GM19455 (cell line): ENCODE data around the gene VCL.
"Not testable (repeated sequence)": the region's sequence is repeated elsewhere in the genome, so short reads cannot be mapped to it uniquely, and the experiment has no call there.

ENCODE experiments used
- ATAC-seq: cut with Tn5 transposase; IDR thresholded peaks from one replicate; pipeline ENCODE4 v1.9.1; 2021; ENCODE audit not compliant: unreplicated experiment

VCL gene

DNA sequence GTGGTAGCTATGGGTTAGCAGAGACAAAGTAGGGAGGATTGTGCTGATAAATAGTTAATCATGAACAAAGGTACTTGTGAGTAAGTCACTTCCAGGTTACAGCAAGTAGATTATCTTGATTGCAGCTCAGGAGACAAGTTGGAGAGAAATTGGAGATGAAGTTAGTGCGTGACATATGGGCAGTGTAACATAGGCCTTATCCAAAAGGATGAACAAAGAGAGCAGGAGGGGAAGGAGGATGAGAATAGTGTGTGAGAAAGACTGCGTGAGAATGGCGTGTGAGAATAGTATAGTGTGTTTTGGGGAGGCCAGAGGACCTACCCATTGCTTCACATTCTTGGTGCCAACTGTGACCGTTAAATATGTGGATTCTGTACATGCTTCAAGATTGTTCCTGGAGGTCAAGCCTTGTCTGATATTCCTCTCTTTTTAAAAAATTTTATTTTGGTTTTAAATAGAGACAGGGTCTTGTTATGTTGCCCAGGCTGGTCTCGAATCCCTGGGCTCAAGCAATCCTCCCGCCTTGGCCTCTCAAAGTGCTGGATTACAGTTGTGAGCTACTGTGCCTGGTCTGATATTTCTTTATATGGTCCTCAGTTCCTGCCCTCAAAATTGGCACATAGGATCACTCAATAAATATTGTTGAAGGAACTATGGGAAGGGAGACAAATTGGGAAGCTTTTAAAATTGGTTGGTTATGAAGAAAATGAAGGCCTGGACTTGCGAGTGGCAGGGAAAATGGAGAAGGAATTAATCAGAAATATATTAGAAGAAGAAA is 3.2 kb downstream of the VCL start:
- ATAC-seq: no peak

DNA sequence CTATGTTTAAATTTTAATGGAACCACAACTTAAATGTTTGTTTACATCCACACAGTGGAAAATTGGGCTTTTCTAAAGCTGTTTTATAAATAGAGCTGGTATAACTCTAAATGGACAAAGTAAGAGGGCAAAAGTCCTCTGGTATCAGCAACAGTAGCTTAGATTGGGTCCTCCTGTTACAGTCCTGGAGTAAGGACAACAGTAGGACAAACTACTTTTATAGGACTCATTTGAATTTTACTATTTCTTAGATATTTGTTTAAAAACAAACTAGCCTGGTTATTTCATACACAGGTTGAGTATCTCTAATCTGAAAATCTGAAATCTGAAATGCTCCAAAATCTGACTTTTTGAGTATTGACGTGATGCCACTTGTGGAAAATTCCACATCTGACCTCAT is 8.4 kb downstream of the VCL start:
- no peak for ATAC-seq

DNA sequence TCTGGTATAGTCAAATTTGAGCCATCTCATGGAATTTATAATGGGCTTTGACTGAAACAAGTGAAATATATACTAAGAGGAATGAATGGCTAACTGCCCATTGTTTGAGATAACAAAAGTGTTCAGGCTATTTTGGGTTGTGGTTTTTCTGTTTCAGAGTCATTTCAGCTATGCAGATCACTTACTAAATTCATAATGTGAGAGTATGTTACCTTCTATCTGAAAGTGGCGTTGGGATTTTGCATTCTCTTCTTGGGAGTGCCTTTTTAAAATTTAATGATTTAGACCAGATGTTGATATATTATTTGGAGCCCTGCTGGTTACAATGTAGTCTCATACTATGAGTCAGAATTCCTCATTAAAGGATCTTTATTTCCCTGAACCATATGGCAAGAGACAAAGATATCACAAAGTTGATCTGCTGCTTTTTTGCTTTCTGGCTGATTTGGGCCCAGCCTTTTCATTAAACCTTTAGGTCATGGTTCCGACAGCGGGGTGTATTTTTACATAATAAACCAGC is 10.4 kb downstream of the VCL start:
- no peak for ATAC-seq

DNA sequence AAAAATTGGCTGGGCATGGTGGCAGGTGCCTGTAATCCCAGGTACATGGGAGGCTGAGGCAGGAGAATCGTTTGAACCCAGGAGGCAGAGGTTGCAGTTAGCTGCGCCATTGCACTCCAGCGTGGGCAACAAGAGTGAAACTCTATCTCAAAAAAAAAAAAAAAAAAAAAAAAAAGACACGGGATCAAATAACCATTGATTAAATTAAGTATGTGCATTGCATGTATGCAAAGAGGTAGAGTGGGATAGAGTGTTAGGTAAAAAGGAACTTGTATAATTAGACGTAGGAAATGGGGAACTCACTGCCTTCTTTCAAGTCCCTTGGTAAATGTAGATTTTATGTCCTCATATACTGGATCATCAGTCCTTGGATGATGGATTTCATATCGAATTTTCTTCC is 13.1 kb downstream of the VCL start:
- ATAC-seq: no peak

DNA sequence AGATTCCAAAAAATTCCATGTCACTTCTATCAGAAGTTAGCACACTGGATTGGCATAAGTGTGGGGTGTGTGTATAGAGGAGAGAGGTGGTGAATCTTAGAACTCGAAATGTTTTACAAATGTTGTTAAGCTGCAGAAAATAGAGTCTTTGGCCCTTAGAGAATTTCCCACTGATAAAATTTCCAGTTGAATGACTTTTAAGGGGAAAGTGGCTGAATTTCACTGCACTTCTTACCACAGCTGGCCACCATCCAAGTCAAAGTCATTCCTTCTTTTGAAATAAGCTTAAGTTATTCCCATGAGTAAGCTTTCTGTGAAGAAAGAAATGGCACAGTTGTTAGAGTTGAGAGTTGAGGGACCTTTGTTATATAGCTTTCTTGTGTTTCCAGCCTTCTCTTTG is 13.9 kb downstream of the VCL start:
- ATAC-seq: no peak

DNA sequence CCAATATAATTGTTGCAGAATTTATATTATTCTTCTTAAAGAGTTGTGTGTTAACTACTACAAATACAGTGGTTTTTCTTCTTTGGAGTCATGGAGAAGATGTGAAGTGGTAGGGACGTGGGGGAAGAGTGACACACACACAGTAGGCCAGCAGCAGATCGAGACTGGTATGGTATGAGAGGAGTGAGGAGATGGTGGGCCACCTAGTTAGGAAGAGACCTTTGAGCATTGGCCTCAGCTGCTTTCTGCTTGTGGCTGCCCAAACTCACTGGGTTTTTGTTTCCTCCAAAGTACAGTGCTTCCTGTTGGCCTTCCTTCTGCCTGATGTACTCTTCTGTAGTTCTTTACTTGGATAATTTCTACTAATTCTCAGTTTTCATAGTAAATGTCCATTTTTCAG is 14.6 kb downstream of the VCL start:
- no peak for ATAC-seq

DNA sequence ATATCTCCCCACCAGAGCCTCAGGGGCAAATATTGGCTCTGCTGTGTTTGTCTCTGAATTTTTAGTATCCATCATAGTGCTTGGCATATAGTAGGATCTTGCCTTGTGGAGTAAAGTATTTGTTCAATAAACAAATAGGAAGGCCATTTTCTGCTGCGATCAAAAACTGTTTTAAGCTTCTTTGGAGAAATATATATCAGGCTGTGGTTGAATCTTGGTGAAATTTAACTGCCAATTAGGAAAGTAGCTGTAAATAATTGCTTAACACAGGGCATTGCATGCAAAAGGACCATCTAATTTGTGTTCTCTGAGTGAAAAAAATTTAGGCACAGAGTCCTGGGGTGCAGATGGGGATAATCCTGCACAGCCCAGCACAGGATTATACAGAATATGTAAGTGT is 15.1 kb downstream of the VCL start:
- ATAC-seq: no peak

DNA sequence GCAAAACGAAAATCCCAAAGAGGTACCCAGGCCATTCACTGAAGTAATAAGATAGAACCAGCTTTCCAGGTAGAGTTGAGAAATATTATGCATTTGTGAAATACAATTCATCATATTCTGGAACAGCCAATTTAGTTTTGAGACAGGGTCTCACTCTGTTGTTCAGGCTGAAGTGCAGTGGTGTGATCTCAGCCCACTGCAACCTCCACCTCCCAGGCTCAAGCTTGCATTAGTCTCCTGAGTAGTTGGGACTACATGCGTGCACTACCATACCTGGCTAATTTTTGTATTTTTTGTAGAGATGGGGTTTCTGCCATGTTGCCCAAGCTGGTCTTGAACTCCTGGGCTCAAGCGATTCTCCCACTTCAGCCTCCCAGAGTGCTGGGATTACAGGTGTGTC is 16.7 kb downstream of the VCL start:
- not testable (repeated sequence) for ATAC-seq

DNA sequence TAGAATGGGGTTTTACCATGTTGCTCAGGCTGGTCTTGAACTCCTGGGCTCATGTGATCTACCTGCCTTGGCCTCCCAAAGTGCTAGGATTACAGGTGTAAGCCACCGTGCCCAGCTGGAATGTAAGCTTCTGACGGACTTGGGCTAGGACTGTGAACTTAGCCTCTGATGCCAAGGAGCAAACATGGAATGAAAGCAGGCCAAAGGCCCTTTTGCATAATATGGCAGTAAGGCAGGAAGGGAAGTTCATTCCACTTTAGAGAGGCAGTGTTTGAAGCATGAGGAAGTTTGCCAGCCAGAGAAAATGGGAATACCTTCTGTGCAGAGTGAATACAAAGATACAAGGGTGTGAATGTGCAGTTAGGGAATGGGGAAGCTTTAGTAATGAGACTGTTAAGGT is 20.3 kb downstream of the VCL start:
- ATAC-seq: no peak

DNA sequence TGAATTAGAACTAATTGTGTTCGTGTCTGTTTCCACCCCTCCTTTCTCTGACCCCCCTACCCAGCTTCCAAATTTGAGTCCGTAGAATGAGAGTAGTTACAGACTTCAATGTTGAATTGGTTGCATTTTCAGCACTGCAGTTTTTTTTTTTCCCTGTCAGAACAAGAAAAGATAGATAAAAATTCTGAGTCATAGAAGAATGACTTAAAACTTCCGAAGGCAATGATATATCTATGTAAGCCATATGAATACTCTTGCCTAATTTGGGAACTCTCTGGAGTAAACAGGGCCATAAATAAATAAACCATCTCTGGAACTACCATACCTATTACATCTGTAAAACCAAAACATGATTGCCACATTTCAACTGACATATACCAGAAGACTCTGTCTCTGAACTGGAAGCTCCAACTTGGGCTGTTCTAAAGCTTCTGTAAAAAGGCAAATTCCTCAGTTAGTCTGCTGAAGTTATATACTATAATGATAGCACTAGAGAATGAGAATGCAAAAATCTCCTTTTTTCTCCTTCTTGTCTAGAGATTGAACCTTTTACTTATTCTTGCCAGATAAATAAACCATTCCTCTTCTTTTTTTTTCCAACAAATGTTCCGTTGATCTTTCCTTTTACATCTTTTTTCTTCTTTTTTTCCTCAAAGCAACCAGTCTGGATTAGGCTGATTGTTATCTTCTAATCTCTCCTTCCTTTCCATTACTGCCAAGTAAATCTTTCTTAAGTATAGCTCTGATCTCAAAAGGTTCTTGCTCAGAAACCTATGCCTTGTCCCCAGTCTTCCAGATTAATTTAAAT is 23.5 kb downstream of the VCL start:
- ATAC-seq: no peak

DNA sequence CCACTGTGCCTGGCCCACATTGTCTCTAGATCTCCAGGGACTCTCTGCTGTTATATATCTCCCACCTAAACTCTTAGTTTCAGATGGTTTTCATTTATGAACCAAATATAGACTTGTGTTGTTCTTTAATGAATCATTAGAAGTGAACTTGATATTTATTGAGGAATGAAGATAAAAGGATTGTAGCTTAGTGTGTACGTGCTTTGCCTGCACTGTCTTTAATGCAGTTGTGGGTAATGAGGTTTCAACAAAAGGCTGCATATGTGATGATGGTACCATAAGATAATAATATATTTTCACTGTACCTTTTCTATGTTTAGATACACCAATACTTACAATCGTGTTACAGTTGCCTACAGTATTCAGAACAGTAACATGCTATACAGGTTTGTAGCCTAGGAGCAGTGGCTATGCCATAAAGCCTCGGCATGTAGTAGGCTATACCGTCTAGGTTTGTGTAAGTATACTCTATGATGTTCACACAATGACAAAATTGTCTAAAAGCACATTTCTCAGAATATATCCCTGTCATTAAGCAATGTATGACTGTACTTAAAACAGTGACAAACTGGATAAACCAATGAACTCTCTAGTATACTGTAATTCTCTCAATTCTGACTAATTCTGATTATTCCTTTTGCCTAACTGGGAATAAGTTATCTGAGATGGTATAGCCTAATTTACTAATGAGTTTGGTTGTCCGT is 25.2 kb downstream of the VCL start:
- no peak for ATAC-seq

DNA sequence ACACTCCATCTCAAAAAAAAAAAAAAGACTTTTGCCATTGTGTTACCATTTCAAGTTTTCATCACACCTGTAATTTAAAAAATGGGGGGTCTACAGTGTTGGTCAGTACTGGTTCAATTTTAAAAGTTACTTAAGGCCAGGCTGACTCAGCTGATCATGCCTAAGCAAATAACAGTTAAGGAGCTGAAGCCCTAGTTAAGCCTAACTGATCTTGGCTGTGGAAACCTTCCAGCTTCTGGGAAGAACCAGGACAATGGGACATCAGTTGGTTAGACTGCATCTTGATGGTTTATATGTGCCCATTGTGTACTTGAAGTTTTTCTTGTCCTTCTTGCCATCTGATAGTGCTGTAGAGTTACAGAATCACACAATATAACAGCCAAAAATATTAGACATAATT is 26.7 kb downstream of the VCL start:
- ATAC-seq: no peak

DNA sequence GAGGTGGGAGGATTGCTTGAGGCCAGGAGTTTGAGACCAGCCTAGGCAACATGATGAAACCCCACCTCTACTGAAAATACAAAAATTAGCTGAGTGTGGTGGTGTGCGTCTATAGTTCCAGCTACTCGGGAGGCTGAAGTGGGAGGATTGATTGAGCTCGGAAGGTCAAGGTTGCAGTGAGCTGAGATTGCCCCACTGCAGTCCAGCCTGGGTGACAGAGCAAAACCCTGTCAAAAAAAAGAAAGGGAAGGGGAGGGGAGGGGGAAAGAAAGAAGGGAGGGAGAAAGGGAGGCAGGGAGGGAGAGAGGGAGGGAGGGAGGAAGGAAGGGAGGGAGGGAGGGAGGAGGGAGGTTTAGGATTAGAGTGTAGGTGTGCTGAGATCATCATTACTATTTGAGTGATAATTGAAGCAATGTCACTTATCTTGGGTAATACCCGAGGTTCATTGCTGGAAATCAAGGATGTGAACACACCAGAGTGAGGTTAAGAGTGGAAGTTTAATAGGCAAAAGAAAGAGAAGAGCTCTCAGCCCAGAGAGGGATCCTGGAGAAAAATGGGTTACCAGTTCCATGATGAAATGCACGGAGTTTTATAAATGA is 27.6 kb downstream of the VCL start:
- no peak for ATAC-seq

DNA sequence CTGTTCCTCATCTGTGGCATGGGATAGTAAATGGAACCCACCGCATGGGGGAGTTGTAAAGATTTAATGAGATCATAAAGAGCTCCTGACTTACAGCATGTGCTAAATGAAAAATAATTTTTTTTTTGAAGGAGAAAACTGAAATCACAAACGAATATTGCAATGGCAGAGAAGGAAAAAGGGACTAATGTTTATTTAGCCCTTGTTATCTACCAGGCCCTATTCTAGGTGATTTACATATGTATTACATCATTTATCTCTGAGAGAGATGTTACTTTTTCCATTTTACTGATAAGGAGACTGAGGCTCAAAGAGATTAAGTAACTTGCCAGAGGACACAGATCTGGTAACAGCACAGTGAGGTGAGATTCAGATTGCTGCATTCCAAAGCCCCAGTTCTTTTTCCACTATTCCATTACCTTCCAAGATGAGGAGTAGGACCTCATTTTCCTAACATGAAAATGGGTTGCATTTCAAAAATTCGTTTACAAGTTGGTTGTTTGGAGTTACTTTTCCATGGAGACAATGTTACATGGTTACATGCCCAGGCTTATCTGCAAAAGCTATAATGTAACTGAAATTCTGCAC is 28.6 kb downstream of the VCL start:
- no peak for ATAC-seq

DNA sequence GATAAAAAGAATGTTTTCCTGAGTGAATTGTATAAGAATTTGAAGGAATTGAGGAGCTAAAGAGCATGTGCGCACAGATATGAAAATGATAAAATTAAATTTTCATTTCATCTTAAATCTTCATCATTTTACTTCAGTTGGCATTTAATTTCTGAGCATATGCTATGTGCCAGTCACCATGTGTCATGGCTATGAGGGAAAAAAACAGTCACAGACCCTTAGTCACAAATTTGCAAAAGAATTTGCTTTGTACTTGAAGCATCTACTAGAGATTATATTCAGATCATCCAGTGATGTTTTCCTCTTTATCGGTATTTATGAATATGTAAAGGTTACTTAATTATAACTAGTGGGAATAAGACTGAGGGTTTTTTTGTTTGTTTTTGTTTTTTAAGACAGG is 29.8 kb downstream of the VCL start:
- ATAC-seq: no peak

DNA sequence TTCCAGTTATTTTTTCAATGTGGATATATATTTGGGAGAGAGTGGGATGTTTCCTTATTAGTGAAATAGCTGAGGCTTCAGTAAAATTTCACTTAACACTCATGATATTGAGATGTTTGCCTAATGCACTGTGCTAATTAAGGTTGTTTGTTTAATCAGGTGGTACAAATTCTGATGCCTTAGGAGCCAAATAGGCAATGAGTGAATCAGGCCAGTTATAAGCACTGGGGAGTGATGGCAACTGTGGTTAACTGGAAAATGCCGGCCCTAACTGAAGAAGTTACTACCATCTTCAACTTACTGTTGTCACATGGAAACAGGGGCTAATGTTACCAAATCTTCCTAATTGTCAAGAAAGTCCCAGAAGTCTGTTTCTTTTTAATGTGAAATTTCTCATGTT is 32.0 kb downstream of the VCL start:
- ATAC-seq: no peak

DNA sequence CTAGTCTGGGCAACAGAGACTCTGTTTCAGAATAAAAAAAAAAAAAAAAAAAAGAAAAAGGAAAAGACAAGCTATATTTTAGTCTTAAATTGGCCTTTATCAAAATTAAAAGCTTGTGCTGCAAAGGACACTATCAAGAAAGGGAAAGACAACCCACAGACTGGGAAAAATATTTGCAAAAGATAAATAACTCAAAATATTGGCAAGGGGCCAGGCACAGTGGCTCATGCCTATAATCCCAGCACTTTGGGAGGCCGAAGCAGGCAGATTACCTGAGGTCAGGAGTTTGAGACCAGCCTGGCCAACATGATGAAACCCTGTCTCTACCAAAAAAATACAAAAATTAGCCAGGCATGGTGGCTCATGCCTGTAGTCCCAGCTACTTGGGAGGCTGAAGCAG is 34.3 kb downstream of the VCL start:
- not testable (repeated sequence) for ATAC-seq

DNA sequence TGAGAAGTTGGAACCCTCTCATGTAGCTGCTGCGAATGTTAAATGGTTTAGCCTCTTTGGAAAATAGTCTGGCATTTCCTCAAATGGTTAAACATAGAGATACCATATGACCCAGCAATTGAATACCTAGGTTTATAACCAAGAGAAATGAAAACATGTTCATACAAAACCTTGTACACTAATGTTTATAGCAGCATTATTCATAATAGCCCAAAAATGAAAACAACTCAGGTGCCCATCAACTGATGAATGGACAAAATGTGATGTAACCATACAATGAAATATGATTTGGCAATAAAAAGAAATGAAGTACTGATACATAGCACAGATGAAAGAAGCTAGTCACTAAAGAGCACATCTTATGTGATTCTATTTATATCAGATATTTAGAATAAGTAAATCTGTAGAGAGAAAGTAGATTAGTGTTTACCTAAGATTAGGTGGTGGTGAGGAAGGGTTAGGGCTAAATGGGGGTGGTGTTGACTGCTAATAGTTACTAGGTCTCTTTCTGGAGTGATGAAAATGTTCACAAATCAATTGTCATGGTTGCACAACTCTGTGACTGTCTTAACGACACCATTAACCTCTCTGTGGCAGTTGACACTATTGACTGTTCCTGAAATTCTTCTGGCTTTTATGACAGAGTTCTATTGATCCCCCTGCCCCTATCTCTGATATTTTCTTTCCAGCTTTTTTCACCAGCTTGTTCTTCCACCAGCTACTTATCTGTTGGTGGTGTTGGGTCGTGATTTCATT is 35.2 kb downstream of the VCL start:
- ATAC-seq: no peak

DNA sequence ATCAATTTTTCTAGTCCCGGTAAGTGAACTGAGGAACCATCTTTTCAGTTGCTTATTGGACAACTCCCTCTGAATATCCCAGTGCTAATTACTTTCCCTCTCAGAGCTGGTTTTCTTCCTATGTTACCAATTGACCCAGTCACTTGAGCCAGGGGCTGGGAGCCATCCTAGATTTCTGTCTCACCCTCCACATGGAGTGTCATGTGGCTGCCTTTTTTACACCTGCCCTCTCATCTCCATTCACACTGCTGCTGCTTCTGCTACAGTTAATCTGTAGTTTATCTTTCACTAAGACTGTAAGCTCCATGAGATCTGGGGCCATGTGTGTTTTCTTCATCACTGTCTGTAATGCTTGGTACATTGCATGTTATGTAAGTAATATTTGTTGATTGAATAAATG is 35.8 kb downstream of the VCL start:
- no peak for ATAC-seq

DNA sequence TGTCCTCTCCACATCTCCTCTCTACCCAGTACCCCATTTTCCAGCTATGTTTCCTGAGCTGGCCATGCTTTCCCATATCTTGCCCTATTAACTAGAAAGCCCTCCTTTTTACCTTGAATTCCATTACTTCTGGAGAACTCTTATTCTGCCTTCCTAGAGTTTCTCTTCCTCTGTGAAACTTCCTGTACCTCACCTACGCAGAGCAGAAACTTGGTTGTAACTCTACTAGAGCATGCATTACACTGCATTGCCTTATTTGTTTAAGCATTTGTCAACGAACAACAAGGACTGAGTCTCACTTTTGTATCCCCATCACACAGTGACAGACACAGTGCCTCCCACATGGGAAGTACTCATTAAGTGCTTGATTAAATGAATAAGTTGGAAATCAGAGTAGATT is 36.4 kb downstream of the VCL start:
- no peak for ATAC-seq
